Measurements from ENCODE around the gene TMEM184B.

Gene TMEM184B

DNA sequence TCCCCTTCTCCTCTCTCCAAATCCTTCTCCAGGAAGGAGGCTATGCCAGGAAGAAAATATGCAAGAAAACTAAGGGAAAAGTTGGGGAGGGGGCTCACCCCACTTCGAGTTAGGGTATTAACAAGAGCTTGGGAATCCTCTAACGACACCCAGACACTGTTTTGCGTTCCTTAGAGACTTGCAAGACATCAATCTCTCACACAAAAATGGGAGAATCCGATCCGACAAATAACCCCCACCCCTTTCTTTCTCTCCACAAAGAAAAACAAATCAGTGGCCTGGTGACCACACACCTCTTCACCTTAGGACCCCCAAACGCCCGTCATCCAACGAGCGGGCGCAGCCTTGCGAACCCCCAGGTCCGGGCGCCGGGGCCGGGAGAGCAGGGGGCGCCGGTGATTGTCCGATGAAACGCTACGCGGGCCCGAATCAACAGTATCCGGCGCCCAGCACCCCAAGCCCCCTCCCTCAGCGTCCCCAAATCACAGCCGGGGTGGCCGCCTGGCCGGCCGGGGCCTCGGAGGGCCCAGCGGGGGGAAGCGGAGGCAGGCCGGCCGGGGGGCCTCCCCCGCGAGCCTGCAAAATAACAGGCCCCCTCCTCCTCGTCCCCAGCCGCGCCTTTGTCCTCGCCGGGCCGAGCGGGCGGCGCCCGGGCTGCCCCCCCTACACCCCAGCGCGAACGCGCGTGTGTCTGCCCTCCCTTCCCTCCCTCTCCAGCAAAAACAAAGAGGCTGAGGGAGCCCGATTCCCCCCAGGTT is 43.7 kb upstream of the TMEM184B start:
- H3K27ac ChIP-seq: peak overlapping the region; percentile 99

DNA sequence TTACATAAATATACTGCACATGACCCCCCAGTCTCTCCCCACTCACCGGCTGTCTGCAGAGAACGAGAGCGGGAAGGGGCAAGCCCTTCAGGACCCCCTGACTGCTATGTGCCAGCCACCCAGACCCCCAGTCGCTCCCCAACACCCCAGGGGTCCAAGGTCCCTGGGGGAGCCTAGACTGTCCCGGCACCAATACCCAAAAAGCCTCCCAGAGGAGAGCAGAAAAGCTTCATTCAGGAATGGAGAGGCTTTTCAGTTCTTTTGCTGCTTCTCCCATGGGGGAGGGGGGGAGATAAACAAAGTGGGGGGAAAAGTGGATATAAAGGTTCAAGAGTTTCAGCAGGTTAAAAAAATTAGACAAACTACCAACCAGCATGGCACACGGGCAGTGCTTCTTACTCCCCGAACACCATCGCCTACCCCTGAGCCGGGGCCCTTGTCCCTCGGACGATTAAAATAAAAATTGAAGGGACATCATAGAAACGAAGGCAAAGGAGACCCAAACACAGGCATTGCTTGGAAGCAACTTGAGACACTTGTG is 43.1 kb upstream of the TMEM184B start:
- H3K27ac ChIP-seq: peak overlapping the region; percentile 99

More for the DNA sequence above, 43.7 kb upstream of the TMEM184B start:
- no peak for TF ChIP-seq CTCF (IDR thresholded peaks at IDR 0.05)
- no peak for TF ChIP-seq ZFX (IDR thresholded peaks at IDR 0.05; ENCODE audit: borderline replicate concordance)

GRCh38 chr22:38314933-38315822 is 42.4 kb upstream of the TMEM184B start:
- H3K27ac ChIP-seq: peak overlapping the region; percentile 99
- no peak for TF ChIP-seq CTCF (IDR thresholded peaks at IDR 0.05)
- TF ChIP-seq ZFX (IDR thresholded peaks at IDR 0.05; ENCODE audit: borderline replicate concordance): no peak

More for the DNA sequence above, 43.1 kb upstream of the TMEM184B start:
- TF ChIP-seq ZFX (IDR thresholded peaks at IDR 0.05; ENCODE audit: borderline replicate concordance): no peak
- TF ChIP-seq CTCF (IDR thresholded peaks at IDR 0.05): no peak

GRCh38 chr22:38314051-38314932 is 41.5 kb upstream of the TMEM184B start:
- TF ChIP-seq CTCF (IDR thresholded peaks at IDR 0.05): no peak
- no peak for TF ChIP-seq ZFX (IDR thresholded peaks at IDR 0.05; ENCODE audit: borderline replicate concordance)
- H3K27ac ChIP-seq: peak overlapping the region; percentile 99

GRCh38 chr22:38313384-38313955 is 40.7 kb upstream of the TMEM184B start:
- no peak overlapping the region for H3K27ac ChIP-seq
- TF ChIP-seq ZFX (IDR thresholded peaks at IDR 0.05; ENCODE audit: borderline replicate concordance) (no peak), CTCF (IDR thresholded peaks at IDR 0.05) (no peak)

DNA sequence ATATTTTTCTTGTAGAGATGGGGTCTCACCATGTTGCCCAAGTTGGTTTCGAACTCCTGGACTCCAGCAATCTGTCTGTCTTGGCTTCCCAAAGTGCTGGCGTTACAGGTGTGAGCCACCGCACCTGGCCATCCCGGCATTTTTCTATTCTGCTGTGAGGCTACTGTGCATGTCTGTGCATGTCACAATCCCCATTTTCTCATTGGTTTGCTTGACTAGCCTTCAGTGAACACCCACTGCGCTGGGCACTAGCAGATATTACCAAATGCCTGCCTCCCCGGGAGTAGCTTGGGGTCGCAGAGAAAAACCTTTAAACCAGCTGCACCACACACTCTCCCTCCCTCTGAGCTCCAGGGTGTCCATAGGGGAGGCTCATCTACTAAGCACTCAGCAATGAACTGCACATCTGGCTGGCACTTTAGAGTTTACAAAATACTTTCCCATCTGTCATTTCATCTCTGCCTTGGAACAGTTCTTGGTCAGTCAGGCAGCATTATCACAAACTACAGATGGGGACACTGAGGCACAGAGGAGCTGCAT is 39.5 kb upstream of the TMEM184B start:
- TF ChIP-seq CTCF (IDR thresholded peaks at IDR 0.05) (no peak), ZFX (IDR thresholded peaks at IDR 0.05; ENCODE audit: borderline replicate concordance) (no peak)
- H3K27ac ChIP-seq: no peak overlapping the region
